NCI-H1092 (cell line): ENCODE results near the gene DLG4.

Experiments
- DNase-seq: peaks from one replicate; lab custom pipeline; 2025; lab: John Stamatoyannopoulos, UW

The DLG4 gene

GRCh38 chr17:7219812-7220592 is at the start of gene DLG4, which contains the start of gene ACADVL:
DLG4 (minus strand) TSS chr17:7219836.
ACADVL (plus strand) TSS chr17:7219938; CDS start chr17:7219985, 47 bp downstream.
- DNase-seq = peak; percentile 31

DNA sequence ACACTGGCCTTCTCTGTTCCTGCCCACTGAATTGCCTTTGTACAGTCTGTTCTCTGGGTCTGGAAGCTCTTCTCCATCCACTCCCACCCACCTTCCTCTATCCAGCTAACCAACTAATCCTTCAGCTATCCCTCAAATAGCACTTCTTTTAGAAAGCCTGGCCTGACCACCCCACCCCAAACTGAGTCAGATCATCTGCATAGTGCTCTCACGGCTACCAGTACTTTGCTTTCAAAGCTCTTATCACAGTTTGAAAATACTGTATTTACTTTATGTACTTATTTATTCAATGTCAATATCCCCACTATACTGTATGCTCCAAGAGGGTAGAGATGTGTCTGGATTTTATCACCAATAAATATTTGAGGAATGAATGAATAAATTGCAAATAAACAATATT is 47.1 kb upstream of the DLG4 start:
- DNase-seq = no peak

GRCh38 chr17:7263801-7264078 is 44.1 kb upstream of the DLG4 start:
- DNase-seq = no peak

DNA sequence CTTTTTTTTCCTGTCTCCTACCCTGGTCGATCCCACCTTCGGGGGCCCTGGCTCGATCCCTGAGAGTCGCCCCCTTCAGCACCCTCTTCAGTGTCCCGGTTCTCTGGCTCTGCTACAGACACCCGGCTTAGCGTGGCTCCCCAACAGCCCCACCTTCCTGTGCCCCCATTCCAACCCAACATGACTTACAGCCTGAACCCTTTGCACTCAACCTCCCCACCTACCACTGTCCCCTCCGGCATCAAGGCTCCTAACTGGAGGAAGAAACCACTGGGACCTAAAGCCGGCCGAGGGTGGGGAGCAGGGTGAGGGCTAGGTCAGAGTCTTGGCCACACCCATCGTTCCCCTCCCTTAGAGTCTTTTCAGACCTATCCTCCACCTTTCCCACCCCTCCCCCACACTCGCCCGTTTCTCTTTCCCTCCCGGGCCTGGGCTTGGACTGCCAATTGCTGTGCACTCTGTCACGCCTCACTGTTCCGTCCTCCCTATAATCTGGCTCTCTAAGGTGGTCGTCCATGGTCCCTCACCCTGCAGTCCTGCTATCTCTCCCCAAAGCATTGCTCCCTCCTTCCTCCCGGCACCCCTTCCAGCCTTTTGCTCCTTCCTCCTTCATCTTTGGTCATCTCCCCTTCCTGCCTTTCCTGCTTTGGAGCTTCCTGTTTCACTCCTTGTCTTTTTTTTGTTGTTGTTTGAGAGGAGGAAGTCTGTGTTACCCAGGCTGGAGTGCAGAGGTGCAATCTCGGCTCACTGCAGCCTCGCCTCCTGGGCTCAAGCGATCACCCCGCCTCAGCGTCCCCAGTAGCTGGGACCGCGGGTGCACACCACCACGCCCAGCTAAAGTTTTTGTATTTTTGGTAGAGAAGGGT is 43.5 kb upstream of the DLG4 start:
- no peak for DNase-seq

DNA sequence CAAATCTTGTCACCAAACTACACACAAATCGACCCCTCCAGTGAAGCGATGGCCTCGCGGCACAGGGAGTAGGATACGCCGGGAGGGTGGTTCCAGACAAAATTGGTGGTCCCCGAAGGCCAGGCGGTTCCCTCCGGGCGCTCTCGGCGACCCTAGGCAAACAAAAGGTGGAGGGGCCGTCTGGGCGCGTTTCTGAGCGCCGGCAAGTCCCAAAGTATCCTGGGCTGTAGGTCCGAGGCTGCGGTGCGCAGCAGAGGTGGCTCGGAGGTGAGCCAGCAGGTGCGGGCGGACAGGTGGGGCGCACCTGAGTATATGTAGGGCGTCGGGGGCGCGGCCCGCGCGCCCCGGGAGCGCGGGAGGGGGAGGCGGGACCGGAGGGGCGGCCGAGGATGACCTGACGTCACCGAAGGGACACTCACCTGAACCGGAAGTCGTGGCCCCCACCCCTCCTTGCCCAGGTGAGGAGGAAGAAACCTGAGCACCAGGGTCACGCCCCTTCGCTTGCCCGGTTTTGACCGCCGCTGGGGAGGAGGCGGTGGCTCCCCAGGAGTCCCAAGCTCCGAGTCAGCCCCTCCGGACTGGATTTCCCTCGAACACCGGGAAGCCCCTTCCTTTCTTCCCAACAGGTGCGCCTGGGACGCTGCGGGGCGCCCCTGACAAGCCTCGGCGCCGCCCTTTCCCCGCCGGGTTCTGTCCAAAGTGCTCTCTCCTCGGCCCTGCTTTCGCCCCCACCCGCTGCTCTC is 42.7 kb upstream of the DLG4 start, which contains the start of gene CLDN7:
Gene CLDN7, minus strand, starts transcription at position 287 of the 743 bp plus-strand sequence. CDS start 435 bp downstream, outside the sequence.
- DNase-seq = no peak

DNA sequence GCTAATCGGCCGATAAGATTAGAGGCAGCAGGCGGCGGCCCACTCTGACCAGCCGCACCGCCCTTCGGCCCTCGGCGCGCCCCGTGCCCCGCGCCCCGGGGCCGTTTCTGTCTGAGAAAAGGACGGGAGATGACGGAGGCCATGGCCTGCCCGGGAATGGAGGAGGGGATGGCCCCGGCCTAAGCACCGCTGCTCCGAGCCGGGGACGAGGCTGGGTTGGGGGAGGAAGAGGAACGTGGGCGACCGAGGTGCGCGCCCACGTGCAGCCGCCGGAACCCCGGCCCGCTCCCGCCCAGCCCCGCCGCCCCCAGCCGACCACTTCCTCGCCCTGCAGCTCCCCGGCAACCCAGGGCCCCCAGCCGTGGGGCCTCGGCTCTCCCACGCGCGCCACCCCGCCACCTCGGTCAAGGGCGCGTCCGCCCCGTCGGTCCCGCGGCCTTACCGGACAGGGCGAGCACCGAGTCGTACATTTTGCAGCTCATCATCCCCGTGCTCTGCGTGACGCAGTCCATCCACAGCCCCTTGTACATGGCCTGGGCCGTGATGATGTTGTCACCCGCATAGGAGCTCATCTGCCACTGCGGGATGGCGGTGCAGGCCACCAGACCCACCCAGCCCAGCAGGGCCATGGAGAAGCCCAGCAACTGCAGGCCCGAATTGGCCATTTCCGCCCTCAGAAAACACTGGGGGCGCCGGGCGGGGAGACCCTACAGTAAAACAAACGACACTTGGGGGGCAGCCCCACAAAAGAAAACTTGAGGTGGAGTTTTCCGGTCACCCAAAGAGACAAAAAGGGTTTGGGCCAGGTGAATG is 41.9 kb upstream of the DLG4 start:
- no peak for DNase-seq

DNA sequence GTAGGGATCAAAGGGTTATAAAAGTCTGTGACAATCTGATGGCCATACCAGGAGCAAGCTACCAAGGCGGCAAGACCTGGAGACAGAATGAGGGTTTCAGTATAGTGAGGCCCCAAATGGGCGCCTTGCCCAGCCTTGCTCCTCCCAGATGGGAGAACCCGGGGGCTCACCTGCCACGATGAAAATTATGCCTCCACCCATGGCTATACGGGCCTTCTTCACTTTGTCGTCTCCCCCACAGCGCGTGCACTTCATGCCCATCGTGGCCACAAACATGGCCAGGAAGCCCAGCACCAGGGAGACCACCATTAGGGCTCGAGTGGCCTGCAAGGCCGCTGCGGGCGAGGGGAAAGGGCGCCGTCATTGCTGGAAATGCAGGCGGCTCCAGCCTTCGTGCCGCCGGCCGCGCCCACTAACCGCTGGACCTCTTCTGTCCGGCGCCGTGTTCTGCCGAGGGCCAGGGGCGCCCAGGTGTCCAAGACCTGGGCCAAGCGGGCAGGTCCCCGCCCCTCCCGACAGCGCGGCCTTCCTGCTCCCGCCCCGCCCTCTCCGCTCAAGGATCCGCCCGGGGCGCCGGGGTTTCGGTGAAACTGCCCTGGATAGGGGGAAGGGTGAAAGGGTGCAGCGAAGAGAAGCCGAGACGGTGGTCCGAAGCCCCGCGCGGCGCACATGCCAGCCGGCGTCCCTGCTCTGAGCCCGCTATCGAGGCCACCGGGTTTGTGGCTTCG is 41.2 kb upstream of the DLG4 start:
- DNase-seq = no peak

GRCh38 chr17:7260151-7260550 is 40.5 kb upstream of the DLG4 start:
- no peak for DNase-seq

DNA sequence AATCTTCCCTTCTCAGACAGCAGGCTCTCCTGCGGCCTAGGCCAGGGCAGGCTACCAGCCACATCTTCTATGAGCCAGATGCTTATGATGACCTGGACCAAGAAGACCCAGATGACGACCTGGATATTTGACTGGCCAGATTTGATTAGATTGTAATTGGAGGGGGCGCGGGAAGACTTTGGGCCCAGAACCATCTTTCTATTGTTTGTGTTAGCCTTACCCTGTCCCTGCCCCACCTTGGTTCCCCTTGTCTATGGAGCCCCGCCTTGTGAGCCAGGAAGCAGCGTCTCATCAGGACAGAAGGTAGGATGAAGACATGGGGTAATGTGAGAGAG is 39.9 kb upstream of the DLG4 start:
- DNase-seq = no peak

- no peak for DNase-seq
Observed at GRCh38 chr17:7258731-7259554, 39.3 kb upstream of the DLG4 start.

- DNase-seq = no peak
Observed at GRCh38 chr17:7256766-7257456, 37.3 kb upstream of the DLG4 start.

GRCh38 chr17:7254511-7254910 is 34.9 kb upstream of the DLG4 start:
- no peak for DNase-seq

- DNase-seq = no peak
Observed at GRCh38 chr17:7253082-7253481, 33.4 kb upstream of the DLG4 start.

GRCh38 chr17:7252176-7253043 is 32.8 kb upstream of the DLG4 start, which contains the start of gene ELP5:
ELP5 (plus strand) TSS chr17:7252215; CDS start chr17:7252551, 336 bp downstream.
- peak; percentile 81 for DNase-seq

GRCh38 chr17:7251661-7252175 is 32.1 kb upstream of the DLG4 start, which contains the start of gene CTDNEP1:
CTDNEP1 (minus strand) TSS chr17:7251734; CDS start chr17:7251296, 438 bp downstream.
- DNase-seq = peak; percentile 95

DNA sequence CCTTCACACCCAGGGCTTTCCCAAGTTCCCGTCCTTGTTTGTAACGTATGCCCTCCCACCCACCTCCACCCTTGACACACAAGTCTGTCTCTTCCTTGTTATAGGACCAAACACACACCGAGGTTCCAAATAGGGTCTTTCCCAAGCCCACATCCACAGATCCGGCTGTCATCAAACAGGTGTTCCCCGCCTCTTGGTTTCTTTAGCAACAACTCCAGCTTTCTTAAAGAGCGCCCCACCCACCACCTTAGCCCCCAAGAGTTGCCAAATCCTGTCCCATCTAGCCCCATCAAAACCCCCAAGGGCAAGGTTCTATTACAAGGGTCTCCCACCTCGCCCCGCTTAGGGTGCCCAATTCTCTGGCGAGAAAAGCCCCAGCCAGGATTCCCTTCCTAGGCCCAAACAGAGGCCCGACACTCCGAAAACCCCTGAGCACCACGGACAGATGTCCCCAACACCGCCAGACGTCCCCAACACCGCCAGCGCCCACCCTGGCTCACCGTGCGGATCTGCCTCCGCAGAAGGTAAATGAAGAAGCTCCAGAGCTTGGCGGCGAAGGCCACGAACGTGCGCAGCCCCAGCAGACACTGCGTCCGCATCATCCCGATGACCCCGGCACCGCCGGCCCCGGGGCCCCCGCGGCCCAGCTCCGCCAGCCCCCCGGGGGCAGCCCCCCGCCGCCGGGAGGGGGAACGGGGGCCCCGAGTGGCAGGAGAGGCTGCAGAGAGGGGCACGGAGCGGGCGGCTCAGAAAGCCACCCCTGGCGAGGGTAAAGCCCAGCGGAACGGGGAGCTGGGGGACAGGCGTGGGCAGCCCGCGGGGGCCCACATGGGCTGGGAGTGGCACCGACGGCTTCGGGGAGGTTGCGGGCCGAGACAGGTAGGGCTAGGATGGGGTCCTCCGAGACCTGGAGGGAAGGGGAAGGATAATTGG is 31.3 kb upstream of the DLG4 start:
- no peak for DNase-seq

DNA sequence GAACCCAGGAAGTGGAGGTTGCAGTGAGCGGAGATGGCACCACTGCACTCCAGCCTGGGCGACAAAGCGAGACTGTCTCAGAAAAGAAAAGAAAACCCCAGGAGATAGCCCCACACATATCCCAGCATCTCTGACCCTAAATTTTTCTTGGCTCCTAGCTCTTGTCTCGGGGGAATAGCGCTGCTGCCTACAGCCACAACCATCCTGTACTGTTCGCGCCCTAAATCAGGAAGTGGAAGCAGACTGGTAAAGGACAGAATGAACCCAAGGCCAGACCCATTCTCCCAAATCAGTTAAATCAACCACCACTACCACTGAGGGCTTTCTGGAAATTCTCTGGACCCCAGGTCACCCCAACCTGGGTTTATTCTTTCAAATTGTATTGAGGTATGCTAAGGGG is 30.2 kb upstream of the DLG4 start:
- DNase-seq = no peak
